Measurements from ENCODE around the gene HOMEZ.
"Not testable (repeated sequence)": the region's sequence is repeated elsewhere in the genome, so short reads cannot be mapped to it uniquely, and the experiment has no call there.

The HOMEZ gene

DNA sequence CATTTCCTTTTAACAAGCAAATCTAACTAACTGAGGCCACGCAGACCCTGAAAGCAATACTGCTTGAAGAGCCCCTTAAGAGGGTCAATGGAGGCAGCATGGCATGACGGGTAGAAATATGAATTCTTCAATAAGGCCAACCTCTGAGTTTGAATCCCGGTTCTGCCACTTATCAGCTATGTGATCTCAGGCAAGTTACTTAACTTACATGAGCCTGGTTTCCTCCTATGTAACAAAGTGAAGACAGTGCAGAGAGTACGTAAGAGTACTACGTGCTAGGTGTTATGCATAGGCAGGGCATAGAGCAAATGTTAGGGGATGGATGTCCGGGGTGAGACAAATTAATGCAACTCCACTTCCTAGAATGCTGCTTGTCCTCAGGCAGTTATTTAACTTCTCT lies 4.7 kb downstream of the HOMEZ start:
- no peak overlapping the region for H3K27ac ChIP-seq (ENCODE audit: low read depth, low read length)
- H3K27me3 ChIP-seq (ENCODE audit: control insufficient read depth, low read length), result no peaks in the 10 kb centered on the region
- H3K4me2 ChIP-seq (ENCODE audit: low read length), result no peak overlapping the region
- no peak for TF ChIP-seq EZH2phosphoT487 (IDR thresholded peaks at IDR 0.05; ENCODE audit: borderline replicate concordance, low read length)
- TF ChIP-seq, protein P1, sequence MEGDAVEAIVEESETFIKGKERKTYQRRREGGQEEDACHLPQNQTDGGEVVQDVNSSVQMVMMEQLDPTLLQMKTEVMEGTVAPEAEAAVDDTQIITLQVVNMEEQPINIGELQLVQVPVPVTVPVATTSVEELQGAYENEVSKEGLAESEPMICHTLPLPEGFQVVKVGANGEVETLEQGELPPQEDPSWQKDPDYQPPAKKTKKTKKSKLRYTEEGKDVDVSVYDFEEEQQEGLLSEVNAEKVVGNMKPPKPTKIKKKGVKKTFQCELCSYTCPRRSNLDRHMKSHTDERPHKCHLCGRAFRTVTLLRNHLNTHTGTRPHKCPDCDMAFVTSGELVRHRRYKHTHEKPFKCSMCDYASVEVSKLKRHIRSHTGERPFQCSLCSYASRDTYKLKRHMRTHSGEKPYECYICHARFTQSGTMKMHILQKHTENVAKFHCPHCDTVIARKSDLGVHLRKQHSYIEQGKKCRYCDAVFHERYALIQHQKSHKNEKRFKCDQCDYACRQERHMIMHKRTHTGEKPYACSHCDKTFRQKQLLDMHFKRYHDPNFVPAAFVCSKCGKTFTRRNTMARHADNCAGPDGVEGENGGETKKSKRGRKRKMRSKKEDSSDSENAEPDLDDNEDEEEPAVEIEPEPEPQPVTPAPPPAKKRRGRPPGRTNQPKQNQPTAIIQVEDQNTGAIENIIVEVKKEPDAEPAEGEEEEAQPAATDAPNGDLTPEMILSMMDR (IDR thresholded peaks at IDR 0.05; ENCODE audit: low read depth, low read length, poor library complexity, severe bottlenecking), result no peak
- H4K20me1 ChIP-seq (ENCODE audit: control insufficient read depth, insufficient read depth, low read depth, low read length), result no peaks in the 10 kb centered on the region
- peaks cover 11% of the 10 kb centered on the region for H3K4me1 ChIP-seq (ENCODE audit: control insufficient read depth, low read length)
- H3K9me2 ChIP-seq (replicated peaks; ENCODE audit: control insufficient read depth, low read length), result no peaks in the 10 kb centered on the region
- H3K4me3 ChIP-seq (ENCODE audit: low read length), result no peak overlapping the region
- no peaks in the 10 kb centered on the region for H3F3A ChIP-seq (ENCODE audit: control insufficient read depth, insufficient read depth)
- no peaks in the 10 kb centered on the region for H3K9me3 ChIP-seq (ENCODE audit: control insufficient read depth, insufficient read depth, low read length)
- peaks cover 21% of the 10 kb centered on the region for H3K79me2 ChIP-seq (ENCODE audit: control insufficient read depth, low read length)
- peaks cover 15% of the 10 kb centered on the region for H3K36me3 ChIP-seq (ENCODE audit: control insufficient read depth, low read length)

DNA sequence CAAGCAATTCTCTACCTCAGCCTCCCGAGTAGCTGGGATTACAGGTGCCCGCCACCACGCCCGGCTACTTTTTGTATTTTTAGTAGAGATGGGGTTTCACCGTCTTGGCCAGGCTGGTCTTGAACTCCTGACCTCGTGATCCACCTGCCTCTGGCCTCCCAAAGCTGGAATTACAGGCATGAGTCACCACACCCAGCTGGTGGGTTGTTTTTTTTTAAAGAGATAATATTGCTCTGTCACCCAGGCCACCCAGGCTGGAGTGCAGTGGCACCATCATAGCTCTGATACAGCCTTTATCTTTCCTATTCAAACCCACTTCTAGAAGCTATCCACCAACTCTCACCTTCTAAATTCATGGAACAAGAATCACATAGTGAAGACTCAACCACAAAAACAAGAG lies 8.0 kb downstream of the HOMEZ start:
- H4K20me1 ChIP-seq (ENCODE audit: control insufficient read depth, insufficient read depth, low read depth, low read length); H3K4me1 ChIP-seq (ENCODE audit: control insufficient read depth, low read length); H3K4me3 ChIP-seq (ENCODE audit: low read length); H3K79me2 ChIP-seq (ENCODE audit: control insufficient read depth, low read length); H3K36me3 ChIP-seq (ENCODE audit: control insufficient read depth, low read length); H3K27ac ChIP-seq (ENCODE audit: low read depth, low read length); H3K4me2 ChIP-seq (ENCODE audit: low read length); H3K9me2 ChIP-seq (replicated peaks; ENCODE audit: control insufficient read depth, low read length); H3K27me3 ChIP-seq (ENCODE audit: control insufficient read depth, low read length); H3F3A ChIP-seq (ENCODE audit: control insufficient read depth, insufficient read depth); H3K9me3 ChIP-seq (ENCODE audit: control insufficient read depth, insufficient read depth, low read length): not testable (repeated sequence)

GRCh38 chr14:23277189-23277588 lies 8.7 kb downstream of the HOMEZ start:
- Histone ChIP-seq H3K9me2 (replicated peaks; ENCODE audit: control insufficient read depth, low read length) (no peaks in the 10 kb centered on the region), H3K36me3 (ENCODE audit: control insufficient read depth, low read length) (0 out of 2 replicates have a peak, but pooled peaks cover under 1% of the 10 kb centered on the region), H3K27ac (ENCODE audit: low read depth, low read length) (no peak overlapping the region), H3K4me1 (ENCODE audit: control insufficient read depth, low read length) (0 out of 2 replicates have a peak, but pooled peaks cover 3% of the 10 kb centered on the region), H3K4me3 (ENCODE audit: low read length) (no peak overlapping the region), H3K79me2 (ENCODE audit: control insufficient read depth, low read length) (no peaks in the 10 kb centered on the region), H3K9me3 (ENCODE audit: control insufficient read depth, insufficient read depth, low read length) (no peaks in the 10 kb centered on the region), H3K4me2 (ENCODE audit: low read length) (no peak overlapping the region), H4K20me1 (ENCODE audit: control insufficient read depth, insufficient read depth, low read depth, low read length) (no peaks in the 10 kb centered on the region), H3K27me3 (ENCODE audit: control insufficient read depth, low read length) (no peaks in the 10 kb centered on the region), H3F3A (ENCODE audit: control insufficient read depth, insufficient read depth) (0 out of 2 replicates have a peak, but pooled peaks cover 3% of the 10 kb centered on the region)
- TF ChIP-seq, protein P1 (IDR thresholded peaks at IDR 0.05; ENCODE audit: low read depth, low read length, poor library complexity, severe bottlenecking), result no peak
- TF ChIP-seq EZH2phosphoT487 (IDR thresholded peaks at IDR 0.05; ENCODE audit: borderline replicate concordance, low read length), result no peak

- Histone ChIP-seq H4K20me1 (ENCODE audit: control insufficient read depth, insufficient read depth, low read depth, low read length) (no peaks in the 10 kb centered on the region), H3K4me3 (ENCODE audit: low read length) (no peak overlapping the region), H3K36me3 (ENCODE audit: control insufficient read depth, low read length) (no peaks in the 10 kb centered on the region), H3K27ac (ENCODE audit: low read depth, low read length) (no peak overlapping the region), H3K4me2 (ENCODE audit: low read length) (no peak overlapping the region), H3K79me2 (ENCODE audit: control insufficient read depth, low read length) (no peaks in the 10 kb centered on the region), H3K9me3 (ENCODE audit: control insufficient read depth, insufficient read depth, low read length) (no peaks in the 10 kb centered on the region), H3F3A (ENCODE audit: control insufficient read depth, insufficient read depth) (0 out of 2 replicates have a peak, but pooled peaks cover 3% of the 10 kb centered on the region), H3K9me2 (replicated peaks; ENCODE audit: control insufficient read depth, low read length) (no peaks in the 10 kb centered on the region), H3K4me1 (ENCODE audit: control insufficient read depth, low read length) (0 out of 2 replicates have a peak, but pooled peaks cover 3% of the 10 kb centered on the region), H3K27me3 (ENCODE audit: control insufficient read depth, low read length) (no peaks in the 10 kb centered on the region)
- TF ChIP-seq, protein P1 (IDR thresholded peaks at IDR 0.05; ENCODE audit: low read depth, low read length, poor library complexity, severe bottlenecking), result no peak
- TF ChIP-seq EZH2phosphoT487 (IDR thresholded peaks at IDR 0.05; ENCODE audit: borderline replicate concordance, low read length), result no peak
Observed at GRCh38 chr14:23275412-23275811, 10.5 kb downstream of the HOMEZ start.
